Liver (tissue), 10 donors: Measurements from ENCODE around the gene MSH6. TPM values are rescaled to one million over a fixed set of nuclear protein-coding genes. Genes with fewer than 3 reads are reported as not detected.
"Not testable (repeated sequence)": the region's sequence is repeated elsewhere in the genome, so short reads cannot be mapped to it uniquely, and the experiment has no call there.

Experiments
- DNase-seq: peaks from one replicate; pipeline ENCODE4 v3.0.0-alpha.2; 2017; ENCODE audit warnings: low spot score
- H3K27ac ChIP-seq, 2 donors: one replicate each; pipeline ENCODE4 v1.7.0; 2013; ENCODE audit warnings: inconsistent platforms in 2 of 2, low read length in 2 of 2, control low read depth in 1 of 2, low read depth in 1 of 2, mild to moderate bottlenecking in 1 of 2
- H3K27me3 ChIP-seq, 4 donors: one replicate each; pipeline versions ENCODE4 v1.6.1 to v1.7.0; 2013; ENCODE audit warnings: low read length in 3 of 4, inconsistent platforms in 1 of 4, mild to moderate bottlenecking in 1 of 4, moderate library complexity in 1 of 4; ENCODE audit not compliant: control insufficient read depth in 4 of 4, insufficient read depth in 4 of 4
- H3K36me3 ChIP-seq, 4 donors: one replicate each; pipeline versions ENCODE4 v1.6.1 to v1.7.0; 2013; ENCODE audit warnings: low read length in 3 of 4, mild to moderate bottlenecking in 3 of 4, low read depth in 1 of 4, moderate library complexity in 1 of 4; ENCODE audit not compliant: control insufficient read depth in 4 of 4, insufficient read depth in 3 of 4
- H3K4me1 ChIP-seq, 4 donors: one replicate each; pipeline versions ENCODE4 v1.6.1 to v1.7.0; 2013; ENCODE audit warnings: low read length in 3 of 4, mild to moderate bottlenecking in 3 of 4, moderate library complexity in 1 of 4; ENCODE audit not compliant: control insufficient read depth in 4 of 4, insufficient read depth in 4 of 4
- H3K4me3 ChIP-seq, 3 donors: one replicate each; pipeline versions ENCODE4 v1.6.1 to v1.7.0; 2013; ENCODE audit warnings: low read length in 3 of 3, control low read depth in 1 of 3, low read depth in 1 of 3, mild to moderate bottlenecking in 1 of 3
- H3K9ac ChIP-seq, 2 donors: one replicate each; pipeline ENCODE4 v1.7.0; 2013; ENCODE audit warnings: low read length in 2 of 2, mild to moderate bottlenecking in 2 of 2, moderate library complexity in 2 of 2, control low read depth in 1 of 2, low read depth in 1 of 2
- H3K9me3 ChIP-seq, 4 donors: one replicate each; pipeline versions ENCODE4 v1.6.1 to v1.7.0; 2013; ENCODE audit warnings: low read length in 3 of 4; ENCODE audit not compliant: control insufficient read depth in 4 of 4
- WGBS: extraction: QIAGEN DNeasy Blood & Tissue Kit; methylation state at CpG from one replicate; pipeline ENCODE4 v1.1.7; 2013; 5-methylcytosine and 5-hydroxymethylcytosine counted together
- polyA plus RNA-seq, 2 donors: library from polyadenylated mRNA; stranded (reverse) in 1 of 2; unstranded in 1 of 2; fragments of 200-250 nt in 1 of 2; fragments of >200 nt in 1 of 2; fragmentation: Nextera tagmentation in 1 of 2; extraction: Ambion mirVana in 1 of 2; gene quantifications; one replicate each; pipeline versions ENCODE4 v1.2.1 to v1.2.3, GENCODE V29; 2013 to 2015
- small RNA-seq: library from RNA; depleted of rRNA; stranded (forward); fragments of <200 nt; gene quantifications from one replicate; pipeline ENCODE3, GENCODE V24; 2014
- total RNA-seq, 2 donors: library from RNA; depleted of rRNA; stranded (reverse); fragments of >200 nt; gene quantifications; one replicate each; pipeline ENCODE4 v1.2.3, GENCODE V29; 2014
- donor health status: healthy.
- donor health status: healthy.
- donor health status: healthy.
- donor health status: healthy.
- donor health status: healthy.

The MSH6 gene
- total and polyA plus RNA-seq, 4 donors = 5.3 to 40.5 (median 17.6) TPM

GRCh38 chr2:47853067-47853777 lies 70.3 kb downstream of the MSH6 start:
- not testable (repeated sequence) for H3K36me3 ChIP-seq
- 92% methylated on average over 8 of the region's 8 CpGs for WGBS

More at GRCh38 chr2:47853067-47853777, 70.3 kb downstream of the MSH6 start:
- H3K27me3 ChIP-seq, H3K27ac ChIP-seq, DNase-seq, H3K9me3 ChIP-seq, H3K4me3 ChIP-seq, H3K9ac ChIP-seq: not testable (repeated sequence)
- H3K4me1 ChIP-seq = peaks cover 4 to 18% (median 8%) of the 10 kb centered on the region in 4 donors

Small RNA genes lying within 50 kb of the gene (small RNA-seq; reads per million reads assigned to genes)
- not detected for gene RF00026
- gene RPL36AP15 = not detected

Other genes with a start within 250 kb of the MSH6 start
- gene KCNK12, start 212.2 kb upstream of the MSH6 start, total RNA-seq = not detected
- gene KCNK12, start 212.2 kb upstream of the MSH6 start, polyA plus RNA-seq = not detected
- gene FBXO11, start 123.4 kb downstream of the MSH6 start, total RNA-seq = 10 to 100 TPM; 30.0 to 46.8 TPM
- gene FBXO11, start 123.4 kb downstream of the MSH6 start, polyA plus RNA-seq = 1 to 10 TPM; 9.2 to 9.4 TPM